NCI-H226 (cell line): ENCODE data around the gene MEIS2.

Experiments used
- DNase-seq: peaks from one replicate; pipeline ENCODE4 v3.0.0-alpha.2; 2015

The MEIS2 gene

DNA sequence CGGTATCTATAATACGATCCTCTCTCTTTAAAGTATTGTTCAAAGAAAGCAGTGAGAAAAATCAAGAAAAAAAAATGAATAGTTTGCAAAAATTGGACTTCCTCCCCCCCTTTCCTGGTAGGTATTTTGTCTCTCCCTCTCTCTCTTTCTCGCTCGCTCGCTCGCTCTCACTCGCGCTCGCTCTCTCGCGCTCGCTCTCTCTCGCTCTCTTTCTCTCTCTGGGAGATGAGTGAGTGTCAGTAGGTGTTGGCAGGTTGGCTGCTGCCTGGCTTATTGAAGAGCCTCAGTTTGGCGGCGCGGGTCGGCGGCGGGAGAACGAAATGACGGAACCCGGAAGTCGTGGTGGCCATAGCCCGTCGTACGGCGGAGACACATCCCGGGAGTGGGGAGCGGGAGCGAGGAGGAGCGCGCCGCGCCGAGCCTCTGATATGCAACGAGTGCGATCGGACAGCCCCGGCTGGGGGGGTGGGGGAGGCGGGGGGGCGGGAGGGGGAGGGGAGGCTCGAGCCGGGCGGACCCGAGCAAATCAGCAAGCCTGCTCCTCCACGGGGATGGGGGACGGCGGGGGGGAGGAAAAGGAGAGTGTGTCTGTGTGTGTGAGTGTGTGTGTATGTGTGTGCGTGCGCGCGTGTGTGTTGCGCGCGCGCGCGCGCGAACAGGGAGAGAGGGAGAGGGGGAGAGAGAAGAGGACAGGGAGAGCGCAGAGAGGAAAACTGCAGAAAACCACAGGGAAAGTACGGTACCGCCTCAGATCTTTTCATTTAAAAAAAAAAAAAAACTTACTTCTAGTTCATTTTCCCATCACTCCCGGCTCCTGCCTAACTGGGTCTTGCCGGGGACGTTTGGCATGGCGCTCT, at the start of gene MEIS2:
MEIS2 (minus strand) TSS at position 441 of the 857 bp plus-strand sequence. CDS start 1,083 bp downstream, outside the sequence.
- peak; percentile 94 for DNase-seq

DNA sequence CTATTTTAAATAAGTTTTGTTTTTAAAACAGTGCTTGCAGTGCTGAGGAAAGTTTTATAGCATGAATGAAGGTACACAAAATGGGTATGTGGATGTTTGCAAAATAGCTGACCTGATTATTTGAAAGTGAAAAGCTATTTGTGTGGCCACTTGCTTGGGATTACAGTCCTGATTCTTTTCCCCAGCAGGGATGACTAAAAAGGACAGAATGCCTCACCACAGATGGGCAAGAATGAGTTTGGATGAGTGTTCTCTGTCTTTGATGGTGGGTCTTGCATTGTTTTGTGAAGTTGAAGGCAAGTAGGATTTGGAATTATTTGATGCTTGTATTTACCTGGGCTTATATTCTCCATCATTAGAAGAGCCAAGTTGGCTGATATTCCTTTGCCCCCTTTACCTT, 48.8 kb upstream of the MEIS2 start:
- DNase-seq, result no peak

DNA sequence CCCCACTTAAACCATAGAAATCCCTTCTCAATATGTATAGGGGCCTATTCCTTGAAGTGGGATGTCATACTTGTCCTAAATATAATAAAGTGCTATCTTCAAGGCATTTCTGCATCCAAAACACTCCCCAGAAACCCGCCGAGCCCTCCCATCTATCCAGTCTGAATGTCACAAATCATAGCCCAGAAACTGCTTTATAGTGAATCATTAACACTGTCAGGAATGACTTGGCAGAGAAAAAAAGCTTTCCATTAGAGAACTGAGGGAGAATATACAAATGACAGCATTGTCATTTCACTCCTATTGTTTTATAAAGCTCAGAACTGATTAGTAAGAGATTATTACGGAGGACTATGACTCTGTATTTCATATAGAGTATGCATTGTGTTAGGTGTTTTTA, 48.4 kb upstream of the MEIS2 start:
- no peak for DNase-seq

DNA sequence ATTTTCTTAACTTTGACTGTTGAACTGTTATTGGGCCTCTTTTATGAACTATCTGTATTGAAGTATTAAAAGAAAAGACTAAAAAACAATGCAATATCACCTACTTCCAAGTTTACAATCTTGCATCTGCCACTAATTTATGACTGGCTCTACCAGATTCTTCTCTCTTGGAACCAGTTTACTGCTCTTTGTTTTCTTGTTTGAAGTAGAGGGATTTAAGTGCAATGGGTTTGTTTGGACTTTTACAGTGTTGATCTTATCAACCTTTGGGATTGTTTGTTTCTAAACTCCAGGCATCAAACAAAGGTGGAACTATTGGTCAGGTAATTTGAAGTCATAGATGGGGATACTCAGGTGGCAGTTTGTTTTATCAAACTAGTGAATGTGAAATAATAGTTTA, 43.0 kb upstream of the MEIS2 start:
- DNase-seq, result no peak

DNA sequence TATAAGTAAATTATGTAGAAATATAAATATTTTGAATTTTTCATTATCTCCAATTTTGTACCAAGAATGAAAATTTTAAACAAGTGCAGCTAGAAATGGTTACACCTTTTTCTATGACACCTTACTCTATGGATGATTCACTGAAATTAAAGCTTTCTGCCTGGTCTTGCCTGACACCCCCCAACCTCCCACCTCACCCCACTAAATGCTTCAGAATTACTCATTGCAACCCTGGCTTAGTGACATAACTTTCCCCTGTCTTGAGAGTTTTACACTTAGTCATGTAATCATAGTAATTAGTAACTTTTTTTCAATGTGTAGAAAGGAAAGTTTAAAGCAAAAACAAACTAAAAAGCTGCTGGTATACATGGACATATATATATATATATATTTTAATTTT, 42.0 kb upstream of the MEIS2 start:
- peak; percentile 44 for DNase-seq

DNA sequence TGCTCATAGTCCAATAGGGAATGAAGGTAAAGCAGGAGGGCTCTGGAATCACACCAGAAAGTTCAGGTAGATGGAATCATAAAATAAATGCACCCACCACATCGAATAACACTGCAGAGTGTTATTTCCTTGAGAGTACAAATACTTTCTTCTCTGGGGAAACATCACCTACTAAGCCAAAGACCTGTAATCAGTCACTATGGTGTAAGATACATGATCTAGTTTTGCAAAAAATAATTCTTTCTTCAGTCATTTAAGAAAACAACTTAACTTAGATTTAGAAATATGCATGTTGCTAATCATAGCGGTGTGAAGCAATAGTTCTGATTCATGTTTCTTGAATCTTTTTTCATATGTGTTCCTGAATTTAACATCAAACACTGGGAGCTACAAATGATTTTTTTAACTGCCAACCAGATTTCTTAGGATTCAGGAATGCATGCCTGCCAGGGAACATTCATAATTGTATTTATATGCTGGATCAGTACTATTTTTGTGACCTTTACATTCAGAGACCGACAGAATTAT, 40.2 kb upstream of the MEIS2 start:
- peak; percentile 9 for DNase-seq

DNA sequence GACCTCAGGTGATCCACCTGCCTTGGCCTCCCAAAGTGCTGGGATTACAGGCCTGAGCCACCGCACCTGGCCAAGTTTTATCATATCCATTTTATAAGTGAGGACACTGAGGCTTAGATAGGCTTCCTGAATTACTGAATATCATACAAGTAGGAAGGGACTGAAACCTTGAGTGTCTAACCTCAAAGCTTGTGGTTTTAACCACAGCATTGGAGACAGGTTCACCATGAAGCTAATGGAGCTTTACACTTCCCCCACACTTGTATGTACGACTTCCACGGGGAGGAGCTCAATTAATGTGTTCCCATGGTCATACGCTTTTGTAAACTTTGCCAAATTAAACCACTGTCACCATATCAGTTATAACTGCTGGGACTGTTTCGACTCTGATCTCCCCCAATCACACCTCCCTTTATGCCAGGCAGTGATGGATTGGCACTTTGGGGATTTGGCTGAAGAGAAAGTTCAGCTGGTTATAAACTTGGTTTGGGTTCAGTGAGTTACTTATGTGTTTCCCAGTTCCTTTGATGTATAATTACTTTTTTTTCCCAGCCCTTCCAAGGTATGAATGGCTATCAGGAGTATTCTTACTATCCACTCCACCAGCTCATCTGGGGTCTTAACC, 38.4 kb upstream of the MEIS2 start:
- no peak for DNase-seq

DNA sequence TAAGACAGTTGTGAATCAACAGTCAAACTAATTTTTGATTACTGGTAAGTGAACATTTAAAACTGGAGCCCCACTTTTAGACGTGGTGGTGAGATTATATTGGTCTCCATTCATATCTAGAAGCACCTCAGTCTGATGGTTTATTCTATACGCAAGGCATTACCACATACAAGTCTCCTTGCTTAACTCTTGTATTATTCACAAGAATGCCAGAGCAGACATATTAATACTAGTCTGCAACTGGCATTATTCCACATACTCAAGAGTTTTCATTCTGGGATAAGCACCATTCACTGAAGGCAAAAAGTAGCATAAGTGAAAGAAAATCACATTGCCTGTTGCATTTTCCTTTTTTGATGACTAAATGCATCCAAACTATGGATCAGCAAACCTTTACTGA, 36.9 kb upstream of the MEIS2 start:
- peak; percentile 56 for DNase-seq

DNA sequence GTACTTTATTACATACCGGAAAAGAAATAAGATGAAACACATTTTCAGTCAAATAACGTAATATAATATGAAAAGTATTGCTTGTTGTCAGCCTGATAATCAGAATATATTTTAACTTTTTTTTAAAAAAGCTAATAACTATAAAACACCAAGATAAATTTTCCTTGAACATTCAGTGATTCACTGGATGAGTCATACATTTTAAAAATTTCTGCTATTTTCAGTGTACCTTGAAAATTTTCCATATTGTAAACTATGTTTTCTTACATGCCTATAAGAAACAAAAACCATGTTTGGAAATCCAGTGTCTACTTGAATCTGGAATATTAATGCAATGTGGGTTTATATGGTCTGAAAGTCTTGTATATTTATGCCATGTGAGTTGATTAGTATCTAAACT, 36.3 kb upstream of the MEIS2 start:
- DNase-seq, result no peak

DNA sequence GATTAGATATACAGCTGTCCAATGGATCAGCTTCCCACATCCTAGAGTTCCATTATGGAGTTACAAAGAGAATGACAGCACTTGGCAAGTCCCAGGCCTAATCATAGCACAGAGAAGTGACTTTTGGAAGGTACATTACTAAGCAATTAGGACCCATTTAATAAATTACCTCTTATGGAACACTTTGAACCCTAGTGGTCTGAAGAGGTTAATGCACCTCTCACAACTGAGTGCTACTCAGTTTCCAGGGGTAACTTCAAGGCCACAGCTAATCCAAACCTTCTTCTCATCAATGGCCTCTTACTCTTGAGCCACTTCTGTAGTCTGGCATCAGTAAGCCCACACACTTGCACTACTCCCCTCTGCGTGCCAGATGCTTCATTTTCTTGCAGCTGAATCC, 34.9 kb upstream of the MEIS2 start:
- peak; percentile 27 for DNase-seq

DNA sequence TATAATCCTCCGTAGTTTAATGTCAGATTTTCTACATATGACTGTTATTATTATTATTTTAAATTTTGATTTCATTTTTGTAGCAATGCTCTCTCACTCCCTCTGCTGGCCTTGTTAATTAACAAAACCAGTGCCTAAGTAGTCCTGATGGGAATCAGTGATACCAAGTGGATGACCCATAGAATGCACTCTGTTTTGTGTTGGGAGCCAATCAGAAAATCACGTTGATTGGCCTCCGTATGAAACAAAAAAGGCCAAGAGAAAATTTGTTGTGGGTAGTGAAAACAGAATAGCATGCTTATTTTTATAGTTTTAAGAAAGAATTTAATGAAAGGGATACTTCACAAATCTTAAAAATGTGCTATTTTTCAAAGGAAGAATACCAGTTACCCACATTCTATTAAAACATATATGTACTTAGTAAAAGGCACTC, 34.4 kb upstream of the MEIS2 start:
- no peak for DNase-seq

DNA sequence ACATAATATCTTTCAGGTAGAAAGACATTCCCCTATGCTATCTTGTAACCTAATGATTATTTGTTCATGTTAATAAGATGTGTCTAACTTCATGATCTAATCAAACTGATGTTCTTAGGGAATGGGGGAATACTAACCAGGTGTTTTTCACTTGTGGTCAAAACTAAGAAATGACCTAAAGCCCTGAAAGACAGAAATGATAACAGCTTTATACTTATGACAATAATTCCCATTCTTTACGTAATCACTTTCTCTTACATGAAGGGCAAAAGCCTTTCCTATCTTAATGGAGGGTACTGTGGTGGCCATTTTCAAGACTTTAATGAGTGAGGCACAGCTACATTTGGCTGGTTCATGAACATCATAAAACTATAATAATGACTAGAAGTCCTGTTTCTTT, 33.9 kb upstream of the MEIS2 start:
- DNase-seq, result no peak

DNA sequence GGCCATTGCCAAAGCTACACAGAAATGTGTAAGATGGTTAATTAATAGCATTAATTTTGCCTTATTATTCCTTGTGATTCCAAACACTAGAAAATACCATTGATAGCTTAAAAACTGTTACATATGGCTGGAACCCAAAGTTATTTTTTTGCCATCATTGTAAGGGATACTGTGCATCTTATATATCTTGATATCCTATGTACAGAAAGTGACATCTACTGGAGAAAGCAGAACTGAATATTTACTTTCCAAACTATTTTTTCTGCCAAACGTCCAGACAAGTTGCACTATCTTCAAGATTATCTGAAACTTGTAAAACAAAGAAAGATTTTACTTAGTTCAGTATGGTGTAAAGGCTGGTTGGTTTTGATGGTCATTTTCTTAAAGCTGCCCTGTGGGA, 33.3 kb upstream of the MEIS2 start:
- DNase-seq, result no peak

DNA sequence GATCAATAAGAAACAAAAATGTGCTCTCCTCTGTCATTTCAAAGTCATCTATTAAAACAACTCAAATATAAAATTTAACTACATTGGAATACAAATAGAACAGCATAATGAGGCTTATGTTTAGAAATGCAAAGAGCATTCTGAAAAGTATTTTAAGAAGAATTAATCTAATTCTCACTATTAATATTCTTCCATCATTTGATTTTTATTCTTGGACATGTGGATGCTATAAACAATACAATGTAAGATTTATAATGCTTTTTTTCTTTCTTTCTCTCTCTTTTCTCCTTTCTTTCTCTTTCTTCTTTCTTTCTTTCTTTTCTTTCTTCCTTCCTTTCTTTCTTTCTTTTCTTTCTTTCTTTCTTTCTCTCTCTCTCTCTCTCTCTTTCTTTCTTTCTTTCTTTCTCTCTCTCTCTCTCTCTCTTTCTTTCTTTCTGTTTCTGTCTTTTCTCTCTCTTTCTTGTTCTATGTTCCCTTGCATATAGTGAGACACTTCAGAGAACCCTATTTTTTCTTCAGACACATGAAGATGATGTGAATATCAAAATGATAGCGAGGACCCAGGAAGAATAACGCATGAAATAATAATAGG, 32.6 kb upstream of the MEIS2 start:
- DNase-seq, result no peak

DNA sequence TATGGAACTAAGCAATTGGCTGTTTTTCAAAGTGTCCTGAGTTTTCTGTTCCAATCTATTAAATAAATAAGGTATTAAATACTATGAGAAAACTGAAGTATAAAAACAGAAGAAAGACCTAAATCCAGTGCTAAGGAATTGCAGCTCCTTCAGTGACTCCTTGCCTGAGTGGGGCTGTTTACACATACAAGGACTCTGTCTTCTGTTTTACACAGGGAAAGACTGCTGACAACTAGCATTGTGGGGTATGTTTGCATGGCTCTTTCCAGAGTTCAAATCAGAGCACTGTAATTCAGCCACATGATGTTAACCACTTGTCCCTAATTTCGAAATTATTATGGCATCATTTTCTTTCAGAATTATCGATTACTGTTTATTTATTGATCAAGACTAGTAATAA, 31.3 kb upstream of the MEIS2 start:
- no peak for DNase-seq

DNA sequence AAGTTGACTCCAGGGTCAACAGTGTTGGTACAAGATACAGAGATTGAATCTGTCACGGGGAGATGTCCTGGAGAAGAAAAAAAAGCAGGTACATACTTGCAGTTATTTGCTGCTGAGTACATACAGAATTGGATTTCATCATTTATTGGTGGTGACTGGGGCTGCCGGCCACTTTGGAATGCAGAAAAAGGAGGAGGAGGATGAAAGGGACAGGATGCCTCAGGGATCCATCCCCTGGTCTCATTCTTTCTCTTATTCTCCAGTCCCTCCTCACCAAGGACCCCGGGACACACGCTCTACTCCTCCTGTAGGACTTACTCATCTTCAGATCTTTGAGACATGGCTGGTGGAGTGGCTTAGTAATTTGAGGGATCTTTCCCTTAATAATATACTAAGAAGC, 30.0 kb upstream of the MEIS2 start:
- DNase-seq, result no peak

DNA sequence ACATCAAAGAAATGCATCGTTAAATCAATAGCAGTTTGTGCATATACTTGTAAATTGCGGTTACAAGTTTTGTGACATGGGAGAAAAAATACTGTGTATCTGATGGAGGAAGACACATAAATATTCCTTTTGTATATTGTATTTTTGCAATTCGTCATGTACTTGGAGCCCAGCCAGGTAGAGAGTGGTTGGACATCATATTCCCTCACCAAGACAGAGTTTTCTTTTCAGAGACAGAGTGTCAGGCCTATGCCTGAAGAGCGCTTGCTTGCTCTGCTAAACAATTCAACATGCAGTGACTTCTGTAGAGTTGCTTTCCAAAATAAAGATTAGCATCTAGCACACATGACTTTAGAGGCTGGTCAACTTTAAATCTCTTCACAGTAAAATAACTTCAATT, 24.8 kb upstream of the MEIS2 start:
- DNase-seq, result no peak

DNA sequence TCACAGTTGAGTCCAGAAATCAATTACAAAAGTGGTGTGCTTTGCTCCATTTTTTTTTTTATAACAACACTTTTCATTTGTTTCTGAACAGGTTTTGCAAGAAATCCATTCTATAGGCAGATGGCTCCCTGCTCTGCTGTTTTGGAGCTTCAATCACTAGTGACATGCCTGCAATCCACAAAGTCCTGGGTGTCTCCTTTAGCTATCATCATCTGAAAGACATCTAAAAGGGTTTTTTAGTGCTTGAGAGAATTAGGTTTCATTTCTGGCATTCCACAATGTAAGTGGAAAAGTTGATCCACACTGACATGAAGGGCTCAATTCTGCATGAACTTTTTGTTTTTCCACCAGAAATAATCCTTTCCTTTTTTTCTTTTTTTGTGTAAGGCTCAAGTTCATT, 24.0 kb upstream of the MEIS2 start:
- no peak for DNase-seq

DNA sequence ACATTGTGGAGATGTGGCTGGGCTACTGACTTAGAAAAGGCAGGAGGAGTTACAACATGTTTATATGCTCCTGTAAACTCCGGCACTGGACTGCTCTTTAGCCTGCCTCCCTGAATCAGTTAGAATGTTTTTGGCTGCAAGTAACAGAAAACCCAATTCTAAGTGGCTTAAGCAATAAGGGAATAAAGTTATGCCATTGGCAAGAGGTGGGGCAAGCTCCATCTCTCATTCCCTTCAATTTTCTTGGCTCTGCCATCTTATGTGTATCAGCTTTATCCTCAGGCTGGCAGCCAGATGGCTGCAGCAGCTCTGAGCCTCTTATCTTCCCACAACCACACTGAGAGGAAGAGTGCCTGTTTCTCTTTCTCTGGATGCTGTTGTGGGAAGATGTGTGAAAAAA, 22.4 kb upstream of the MEIS2 start:
- DNase-seq, result peak; percentile 70

DNA sequence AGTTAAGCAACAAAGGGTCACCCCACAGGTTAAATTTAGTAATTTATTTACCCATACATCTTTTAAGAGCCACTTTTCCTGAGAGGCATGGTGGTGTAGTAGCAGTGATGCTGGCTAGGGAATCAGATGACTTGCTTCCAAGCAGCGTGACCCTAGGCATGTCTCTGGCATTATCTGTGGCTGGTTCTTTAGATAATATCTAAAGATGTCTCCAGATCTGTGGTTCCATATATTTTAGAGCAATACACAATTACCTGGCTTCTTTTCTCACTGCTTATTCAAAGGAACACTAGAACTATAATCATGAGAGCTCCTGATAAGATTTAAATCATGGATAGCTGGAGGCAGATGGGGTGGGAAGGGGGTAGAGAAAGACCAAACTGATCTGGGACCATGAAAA, 21.1 kb upstream of the MEIS2 start:
- no peak for DNase-seq

DNA sequence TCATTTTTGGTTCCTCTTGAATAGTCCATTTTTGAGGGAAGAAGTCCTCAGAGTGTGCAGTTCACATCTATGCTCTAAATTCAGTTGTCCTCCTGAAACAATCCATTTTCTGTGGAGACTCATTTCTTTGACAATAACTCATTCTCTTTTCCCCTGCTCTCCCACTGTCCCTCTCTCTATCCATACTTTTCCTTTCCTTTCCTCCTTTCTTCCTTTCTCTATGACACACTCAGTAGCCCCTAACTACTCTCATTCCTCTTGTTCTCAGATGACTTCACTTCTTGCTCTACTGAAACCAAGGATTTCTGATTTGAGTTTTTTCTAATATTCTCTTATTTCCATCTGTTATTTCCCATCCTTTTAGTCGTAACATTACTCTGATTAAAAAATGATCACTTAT, 16.7 kb upstream of the MEIS2 start:
- no peak for DNase-seq

DNA sequence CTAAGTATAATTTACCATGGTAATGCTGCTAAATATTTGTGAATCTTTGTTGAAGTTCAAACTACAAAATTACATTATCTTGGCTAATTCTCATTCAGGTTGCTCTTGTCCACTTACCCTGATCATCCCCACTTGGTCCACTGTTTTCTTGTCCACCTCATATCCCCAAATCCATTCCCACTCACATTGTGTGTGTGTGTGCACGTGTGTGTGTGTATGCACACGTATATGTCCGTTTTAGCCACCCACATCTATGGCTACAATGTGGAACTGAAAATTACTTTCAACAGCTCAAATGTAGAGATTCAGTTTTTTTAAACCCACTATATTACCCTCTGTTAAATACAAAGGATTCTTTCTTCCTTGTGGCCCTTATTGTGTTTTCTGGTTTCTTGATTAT, 15.2 kb upstream of the MEIS2 start:
- DNase-seq, result no peak

DNA sequence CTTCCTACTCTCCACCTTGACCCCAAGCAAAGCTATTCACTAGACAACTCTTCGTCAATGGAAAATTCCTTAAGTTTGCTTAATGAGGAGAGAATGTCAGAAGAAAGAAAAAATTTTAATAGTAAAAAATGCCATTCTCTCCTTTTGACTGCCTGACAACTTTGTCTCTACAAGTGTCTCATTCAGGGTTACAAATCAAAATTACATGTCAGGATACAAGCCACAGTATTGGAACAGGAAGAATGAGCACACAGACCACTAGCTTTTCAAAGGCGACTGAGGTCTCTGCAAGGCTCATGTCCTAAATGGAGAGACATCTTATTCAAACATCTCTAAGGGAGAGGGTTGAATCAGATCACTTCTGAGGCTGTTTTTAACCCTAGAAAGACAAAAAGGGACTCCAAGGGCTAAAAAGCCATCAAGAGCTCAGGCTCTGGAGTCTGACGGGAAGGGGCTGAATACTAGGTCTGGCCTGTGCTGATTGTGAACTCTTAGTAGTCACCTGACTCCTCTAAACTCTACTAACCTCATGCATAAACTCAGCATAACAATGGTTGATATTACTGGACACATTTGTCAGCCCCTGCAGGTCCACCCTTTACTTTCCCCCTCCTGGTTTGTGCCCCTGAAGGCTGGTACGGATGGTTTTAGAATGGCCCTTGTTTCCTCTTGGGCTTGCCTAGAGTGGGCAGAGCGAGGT, 12.8 kb upstream of the MEIS2 start:
- no peak for DNase-seq
